SK-N-SH (cell line): ENCODE measurements around the gene ADAP1. TPM values are rescaled to one million over a fixed set of nuclear protein-coding genes. Genes with fewer than 3 reads are reported as not detected.

ENCODE experiments used
- CTCF ChIA-PET: fragments of 300-600, 350-600 bp; formaldehyde crosslinking; extraction: SDS; loops from one replicate; lab custom pipeline; 2021; lab: Yijun Ruan, JAX
- POLR2A ChIA-PET: fragments of 350-600 bp; sonication (Branson Sonifier 250); formaldehyde crosslinking; extraction: SDS; loops from one replicate; lab custom pipeline; 2020; ENCODE audit warnings: antibody characterized with exemption, inconsistent platforms; lab: Yijun Ruan, JAX
- DNase-seq: peaks from one replicate; pipeline ENCODE4 v3.0.0; 2012
- H2AFZ ChIP-seq: fragments of 200-600 bp; sonication (generic); 2 replicates; pipeline ENCODE4 v1.8.1; 2016; ENCODE audit warnings: antibody characterized with exemption, mild to moderate bottlenecking, low read depth
- H3F3A ChIP-seq: fragments of 200-600 bp; sonication (generic); replicated peaks from 2 replicates; pipeline ENCODE3; 2016; ENCODE audit warnings: antibody characterized with exemption, mild to moderate bottlenecking; ENCODE audit not compliant: insufficient read depth
- H3K27ac ChIP-seq, 2 experiments: fragments of 200-500 bp in 1 of 2; fragments of 200-600 bp in 1 of 2; sonication (Bioruptor generic) in 1 of 2; sonication (generic), shearing (Covaris generic) in 1 of 2; 2 replicates each; pipeline versions ENCODE4 v1.5.1 to v1.6.1; 2014 to 2016; ENCODE audit warnings: low read depth in 2 of 2, inconsistent platforms in 1 of 2, low read length in 1 of 2, mild to moderate bottlenecking in 1 of 2, mixed read lengths in 1 of 2
- H3K27me3 ChIP-seq: fragments of 200-600 bp; sonication (generic), shearing (Covaris generic); 2 replicates; pipeline ENCODE4 v1.6.1; 2016; ENCODE audit warnings: mixed run types; ENCODE audit not compliant: insufficient read depth
- H3K36me3 ChIP-seq, 2 experiments: fragments of 200-500 bp in 1 of 2; fragments of 200-600 bp in 1 of 2; sonication (Bioruptor generic) in 1 of 2; sonication (generic) in 1 of 2; replicated peaks in 1 of 2; 2 replicates each; pipeline versions ENCODE3 to v1.5.1; 2014 to 2016; ENCODE audit warnings: low read length in 1 of 2, mild to moderate bottlenecking in 1 of 2; ENCODE audit not compliant: insufficient read depth in 2 of 2, control insufficient read depth in 1 of 2
- H3K4me1 ChIP-seq, 2 experiments: fragments of 200-500 bp in 1 of 2; fragments of 200-600 bp in 1 of 2; sonication (Bioruptor generic) in 1 of 2; sonication (generic), shearing (Covaris generic) in 1 of 2; 2 replicates each; pipeline versions ENCODE4 v1.5.1 to v1.6.1; 2014 to 2016; ENCODE audit warnings: low read depth in 1 of 2, low read length in 1 of 2, mixed run types in 1 of 2; ENCODE audit not compliant: insufficient read depth in 2 of 2, control insufficient read depth in 1 of 2
- H3K4me2 ChIP-seq: fragments of 200-600 bp; sonication (generic), shearing (Covaris generic); 2 replicates; pipeline ENCODE4 v1.6.1; 2017; ENCODE audit warnings: mixed run types
- H3K4me3 ChIP-seq, 2 experiments: fragments of 200-500 bp in 1 of 2; fragments of 200-600 bp in 1 of 2; sonication (Bioruptor generic) in 1 of 2; sonication (generic), shearing (Covaris generic) in 1 of 2; 2 replicates each; pipeline versions ENCODE4 v1.5.1 to v1.8.1; 2014 to 2016; ENCODE audit warnings: low read depth in 2 of 2, inconsistent platforms in 1 of 2, low read length in 1 of 2, mild to moderate bottlenecking in 1 of 2, mixed read lengths in 1 of 2, moderate library complexity in 1 of 2
- H3K79me2 ChIP-seq: fragments of 200-600 bp; sonication (generic); 2 replicates; pipeline ENCODE4 v1.8.1; 2017; ENCODE audit warnings: mild to moderate bottlenecking; ENCODE audit not compliant: insufficient read depth
- H3K9ac ChIP-seq: fragments of 200-600 bp; sonication (generic); 2 replicates; pipeline ENCODE4 v1.6.1; 2017; ENCODE audit warnings: mixed run types
- H3K9me2 ChIP-seq: fragments of 200-600 bp; sonication (generic); 2 replicates; pipeline ENCODE4 v1.6.1; 2017; ENCODE audit warnings: mixed run types
- H3K9me3 ChIP-seq: fragments of 200-600 bp; sonication (generic); 2 replicates; pipeline ENCODE4 v1.6.1; 2017; ENCODE audit warnings: mixed run types, mild to moderate bottlenecking, moderate library complexity
- H4K20me1 ChIP-seq: fragments of 200-600 bp; sonication (generic); 2 replicates; pipeline ENCODE4 v1.6.1; 2017; ENCODE audit warnings: mild to moderate bottlenecking, mixed run types; ENCODE audit not compliant: insufficient read depth
- FOSL2 ChIP-seq: IDR thresholded peaks from 2 replicates; pipeline ENCODE4 v1.4.0; 2012; ENCODE audit warnings: low read depth, mild to moderate bottlenecking, moderate library complexity, borderline replicate concordance
- GABPA ChIP-seq: IDR thresholded peaks from 2 replicates; pipeline ENCODE4 v1.4.0; 2012; ENCODE audit warnings: low read depth, mild to moderate bottlenecking
- WGBS: methylation state at CpG from one replicate; pipeline ENCODE4 v1.1.6; 2017; ENCODE audit warnings: low lambda C conversion rate; 5-methylcytosine and 5-hydroxymethylcytosine counted together
- polyA plus RNA-seq, 3 experiments: library from polyadenylated mRNA; depleted of rRNA; stranded (reverse); fragments of >200 nt; gene quantifications; 2 replicates each; pipeline ENCODE4 v1.2.3, GENCODE V29; 2012
- TF ChIP-seq, protein P1 (sequence below): IDR thresholded peaks from 2 replicates; pipeline ENCODE4 v1.6.1; 2012; ENCODE audit warnings: mild to moderate bottlenecking, low read depth, low read length, moderate library complexity

ADAP1 gene
- polyA plus RNA-seq, 1 of the 3 experiments (the other 2 are of a cell fraction) = 3.2 TPM

DNA sequence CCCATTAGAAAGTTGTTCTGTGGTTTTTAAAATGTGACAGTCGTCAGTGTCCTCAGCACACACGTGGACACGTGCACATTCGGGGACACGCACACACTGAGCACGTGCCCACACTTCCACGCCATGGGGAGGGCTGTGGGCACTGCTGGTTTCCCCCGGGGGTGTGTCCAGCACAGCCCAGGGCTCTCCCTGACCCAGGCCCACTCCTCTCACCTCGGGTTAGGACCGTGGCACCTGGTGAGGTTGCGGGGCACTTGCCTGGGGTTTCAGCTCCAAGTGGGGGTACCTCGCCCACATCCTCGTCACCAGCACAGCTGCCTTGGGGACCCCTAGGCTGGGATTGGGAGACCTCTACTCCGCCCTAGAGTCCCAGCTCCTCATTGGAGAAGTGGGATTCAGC lies 57.4 kb downstream of the ADAP1 start:
- CTCF ChIA-PET = interaction anchor here (1.0 to 1.3 kb wide), 3 partner anchors 11 to 328 kb away, joined by 3 read pairs; no protein-coding TSS in a partner anchor

DNA sequence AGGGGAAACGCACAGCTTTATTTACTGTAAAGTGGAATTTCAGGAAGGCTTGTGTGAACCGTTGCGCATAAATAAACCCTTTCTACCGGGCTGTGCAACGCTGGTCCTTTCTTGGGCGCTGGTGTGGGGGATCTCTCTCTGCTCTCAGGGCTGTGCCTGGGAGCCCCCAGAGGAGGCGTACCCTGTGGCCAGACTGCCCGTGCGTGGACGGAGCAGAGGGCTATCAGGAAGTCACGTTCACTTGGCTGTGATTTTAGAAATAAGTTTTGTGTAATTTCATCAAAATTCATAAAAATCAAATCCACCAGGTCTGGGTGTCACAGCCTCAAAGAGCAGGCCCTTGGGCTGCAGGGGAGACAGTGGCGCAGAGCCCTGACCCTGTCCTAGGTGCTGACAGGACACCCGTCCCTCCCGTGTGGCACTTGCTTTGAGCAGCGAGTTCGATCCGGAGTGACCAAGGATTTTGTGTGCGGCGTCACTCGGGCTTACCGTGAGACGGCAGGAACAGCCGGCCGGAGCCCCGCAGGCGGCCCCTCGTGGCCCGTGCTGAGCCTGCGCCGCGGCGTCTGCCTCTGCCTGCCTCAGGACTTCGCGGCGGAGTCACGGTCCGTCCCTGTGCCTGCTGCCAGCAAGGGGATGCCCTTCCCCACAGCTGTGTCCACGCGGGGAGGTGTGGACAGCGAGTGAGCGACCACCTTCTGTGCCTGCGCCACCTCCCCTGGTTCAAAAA lies 58.0 kb downstream of the ADAP1 start:
- no peak overlapping the region for H3K4me3 ChIP-seq
- H3K4me2 ChIP-seq = no peak overlapping the region
- peaks cover 3% of the 10 kb centered on the region; the same call in 1 of the 2 replicates for H4K20me1 ChIP-seq
- CTCF ChIA-PET = interaction anchor here (0.8 to 1.4 kb wide), 4 partner anchors 13 to 575 kb away, joined by 3 read pairs; no protein-coding TSS in a partner anchor
- H2AFZ ChIP-seq = no peak overlapping the region
- peaks cover 0 to 48% of the 10 kb centered on the region in 2 experiments for H3K36me3 ChIP-seq
- POLR2A ChIA-PET = no interaction called here
- H3K27me3 ChIP-seq = no peaks in the 10 kb centered on the region
- H3K79me2 ChIP-seq = no peaks in the 10 kb centered on the region
- H3K27ac ChIP-seq = no peak overlapping the region
- no peaks in the 10 kb centered on the region for H3K9me3 ChIP-seq
- H3K9me2 ChIP-seq = no peaks in the 10 kb centered on the region
- H3F3A ChIP-seq = peaks cover 5% of the 10 kb centered on the region
- H3K9ac ChIP-seq = no peak overlapping the region
- no peak for TF ChIP-seq GABPA
- TF ChIP-seq, protein P1, sequence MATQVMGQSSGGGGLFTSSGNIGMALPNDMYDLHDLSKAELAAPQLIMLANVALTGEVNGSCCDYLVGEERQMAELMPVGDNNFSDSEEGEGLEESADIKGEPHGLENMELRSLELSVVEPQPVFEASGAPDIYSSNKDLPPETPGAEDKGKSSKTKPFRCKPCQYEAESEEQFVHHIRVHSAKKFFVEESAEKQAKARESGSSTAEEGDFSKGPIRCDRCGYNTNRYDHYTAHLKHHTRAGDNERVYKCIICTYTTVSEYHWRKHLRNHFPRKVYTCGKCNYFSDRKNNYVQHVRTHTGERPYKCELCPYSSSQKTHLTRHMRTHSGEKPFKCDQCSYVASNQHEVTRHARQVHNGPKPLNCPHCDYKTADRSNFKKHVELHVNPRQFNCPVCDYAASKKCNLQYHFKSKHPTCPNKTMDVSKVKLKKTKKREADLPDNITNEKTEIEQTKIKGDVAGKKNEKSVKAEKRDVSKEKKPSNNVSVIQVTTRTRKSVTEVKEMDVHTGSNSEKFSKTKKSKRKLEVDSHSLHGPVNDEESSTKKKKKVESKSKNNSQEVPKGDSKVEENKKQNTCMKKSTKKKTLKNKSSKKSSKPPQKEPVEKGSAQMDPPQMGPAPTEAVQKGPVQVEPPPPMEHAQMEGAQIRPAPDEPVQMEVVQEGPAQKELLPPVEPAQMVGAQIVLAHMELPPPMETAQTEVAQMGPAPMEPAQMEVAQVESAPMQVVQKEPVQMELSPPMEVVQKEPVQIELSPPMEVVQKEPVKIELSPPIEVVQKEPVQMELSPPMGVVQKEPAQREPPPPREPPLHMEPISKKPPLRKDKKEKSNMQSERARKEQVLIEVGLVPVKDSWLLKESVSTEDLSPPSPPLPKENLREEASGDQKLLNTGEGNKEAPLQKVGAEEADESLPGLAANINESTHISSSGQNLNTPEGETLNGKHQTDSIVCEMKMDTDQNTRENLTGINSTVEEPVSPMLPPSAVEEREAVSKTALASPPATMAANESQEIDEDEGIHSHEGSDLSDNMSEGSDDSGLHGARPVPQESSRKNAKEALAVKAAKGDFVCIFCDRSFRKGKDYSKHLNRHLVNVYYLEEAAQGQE = peak; percentile 75
- WGBS = 94% methylated on average over 41 of the region's 42 CpGs
- peaks cover 4 to 15% of the 10 kb centered on the region in 2 experiments; a peak in 2 of 4 replicates for H3K4me1 ChIP-seq
- no peak for DNase-seq

More for the DNA sequence above, 57.4 kb downstream of the ADAP1 start:
- 85% methylated on average over 14 of the region's 14 CpGs for WGBS
- Histone ChIP-seq H3K4me2 (no peak overlapping the region), H3F3A (peaks cover 5% of the 10 kb centered on the region), H3K36me3 (peaks cover 0 to 43% of the 10 kb centered on the region in 2 experiments), H3K9me3 (no peaks in the 10 kb centered on the region), H4K20me1 (peaks cover 3% of the 10 kb centered on the region; the same call in 1 of the 2 replicates), H3K4me1 (peaks cover 4 to 17% of the 10 kb centered on the region in 2 experiments; a peak in 2 of 4 replicates), H3K4me3 (no peak overlapping the region), H3K27me3 (no peaks in the 10 kb centered on the region), H2AFZ (no peak overlapping the region), H3K79me2 (no peaks in the 10 kb centered on the region), H3K27ac (no peak overlapping the region), H3K9ac (no peak overlapping the region), H3K9me2 (no peaks in the 10 kb centered on the region)
- POLR2A ChIA-PET = no interaction called here
- DNase-seq = no peak
- TF ChIP-seq, protein P1 = no peak
- no peak for TF ChIP-seq FOSL2
